K562 (cell line): ENCODE results near the gene ANXA3. TPM values are rescaled to one million over a fixed set of nuclear protein-coding genes. Genes with fewer than 3 reads are reported as not detected.

Experiments
- BCOR ChIP-seq: fragments of 450-650 bp; IDR thresholded peaks from 2 replicates; pipeline ENCODE4 v1.6.1; 2016
- BRD9 ChIP-seq: fragments of 450-650 bp; IDR thresholded peaks from 2 replicates; pipeline ENCODE4 v1.6.1; 2018; ENCODE audit warnings: low read depth; ENCODE audit not compliant: partially characterized antibody
- CAMTA2 ChIP-seq: fragments of 250-450 bp; sonication (Bioruptor Pico); conservative IDR thresholded peaks from 2 replicates; pipeline ENCODE4 v1.5.1; 2022
- CBFA2T2 ChIP-seq: fragments of 450-650 bp; conservative IDR thresholded peaks from 2 replicates; pipeline ENCODE4 v1.6.1; 2017; ENCODE audit warnings: mild to moderate bottlenecking
- CEBPB ChIP-seq: fragments of 450-650 bp; IDR thresholded peaks from 2 replicates; pipeline ENCODE4 v1.6.1; 2016; ENCODE audit warnings: missing genetic modification characterization, missing compliant biosample characterization
- DIDO1 ChIP-seq: fragments of 450-650 bp; IDR thresholded peaks from 2 replicates; pipeline ENCODE4 v1.6.1; 2016; ENCODE audit warnings: low read depth, missing biosample characterization, missing genetic modification characterization
- ETV1 ChIP-seq: fragments of 450-650 bp; conservative IDR thresholded peaks from 2 replicates; pipeline ENCODE4 v1.6.1; 2016; ENCODE audit warnings: missing genetic modification characterization, control low read depth, low read depth, missing compliant biosample characterization
- ETV6 ChIP-seq, 3 experiments: fragments of 150-350 bp in 1 of 3; sonication (generic) in 1 of 3; formaldehyde crosslinking in 1 of 3; IDR thresholded peaks; 2 replicates each; pipeline versions ENCODE4 v1.6.1 to v1.8.0; 2014 to 2022; ENCODE audit warnings: borderline replicate concordance in 2 of 3, low read depth in 2 of 3, antibody characterized with exemption in 1 of 3, low read length in 1 of 3, mild to moderate bottlenecking in 1 of 3, missing genetic modification reagents in 1 of 3
- GABPA ChIP-seq: fragments of 200-800 bp; sonication (Bioruptor generic); conservative IDR thresholded peaks from 2 replicates; pipeline ENCODE4 v1.6.1; 2016; ENCODE audit warnings: low read depth, missing genetic modification characterization, missing compliant biosample characterization
- GTF2A2 ChIP-seq: IDR thresholded peaks from 2 replicates; pipeline ENCODE4 v1.6.1; 2016; ENCODE audit warnings: mild to moderate bottlenecking, missing genetic modification characterization, missing compliant biosample characterization
- HDAC1 ChIP-seq, 2 experiments: fragments of 450-650 bp; IDR thresholded peaks; 2 replicates each; pipeline ENCODE4 v1.6.1; 2016 to 2017; ENCODE audit warnings: inconsistent platforms in 1 of 2, mild to moderate bottlenecking in 1 of 2, moderate library complexity in 1 of 2
- HMGN3 ChIP-seq: IDR thresholded peaks from 2 replicates; pipeline ENCODE4 v1.6.1; 2011; ENCODE audit warnings: borderline replicate concordance, low read depth, mild to moderate bottlenecking, mixed read lengths, low read length; ENCODE audit not compliant: insufficient read length; ENCODE audit errors: extremely low read depth
- KLF6 ChIP-seq: fragments of 250-450 bp; sonication (Bioruptor Pico); IDR thresholded peaks from 2 replicates; pipeline ENCODE4 v1.4.0; 2020; ENCODE audit warnings: mild to moderate bottlenecking, moderate library complexity, borderline replicate concordance
- MBD2 ChIP-seq: sonication (generic); IDR thresholded peaks from 2 replicates; pipeline ENCODE4 v1.6.1; 2016; ENCODE audit warnings: low read depth, borderline replicate concordance
- MEF2A ChIP-seq: IDR thresholded peaks from 2 replicates; pipeline ENCODE4 v1.6.1; 2011; ENCODE audit warnings: low read depth, mild to moderate bottlenecking, low read length, moderate library complexity; ENCODE audit not compliant: control insufficient read depth
- RBM14 ChIP-seq: fragments of 200-400 bp; formaldehyde crosslinking; IDR thresholded peaks from 2 replicates; pipeline ENCODE4 v1.6.1; 2018; ENCODE audit warnings: low read depth, mild to moderate bottlenecking, low read length, moderate library complexity, borderline replicate concordance; ENCODE audit not compliant: insufficient read depth
- SAP30 ChIP-seq: fragments of 200-600 bp; sonication (generic); IDR thresholded peaks from 2 replicates; pipeline ENCODE4 v1.6.1; 2012; ENCODE audit warnings: borderline replicate concordance, low read depth, mild to moderate bottlenecking, moderate library complexity, low read length, control low read depth, inconsistent platforms; ENCODE audit not compliant: insufficient read depth, poor library complexity, severe bottlenecking
- XRCC4 ChIP-seq: IDR thresholded peaks from one replicate; pipeline ENCODE4 v1.6.1; 2011; ENCODE audit not compliant: insufficient read depth, insufficient read length; ENCODE audit errors: extremely low read depth
- ZC3H4 ChIP-seq: sonication (generic); formaldehyde crosslinking; IDR thresholded peaks from 2 replicates; pipeline ENCODE4 v1.9.0; 2021; ENCODE audit warnings: missing genetic modification reagents, borderline replicate concordance
- ZKSCAN1 ChIP-seq: fragments of 150-350 bp; IDR thresholded peaks from 2 replicates; pipeline ENCODE4 v1.6.1; 2016; ENCODE audit warnings: low read depth, low read length
- ZNF668 ChIP-seq: fragments of 250-450 bp; sonication (Bioruptor Pico); IDR thresholded peaks from 2 replicates; pipeline ENCODE4 v1.8.0; 2022; ENCODE audit warnings: mild to moderate bottlenecking, inconsistent platforms
- polyA plus RNA-seq, 8 experiments: library from polyadenylated mRNA; depleted of rRNA in 4 of 8; stranded (reverse) in 5 of 8; unstranded in 3 of 8; fragments of >200 nt; fragmentation: Nextera tagmentation in 2 of 8; fragmentation: Illumina TruSeq in 1 of 8; extraction: Ambion mirVana in 2 of 8; extraction: Trizol in 1 of 8; gene quantifications; 2 replicates each; pipeline versions ENCODE4 v1.2.1 to v1.2.3, GENCODE V29; 2011 to 2014; ENCODE audit warnings: inconsistent platforms in 1 of 8, missing spikeins in 1 of 8
- total RNA-seq, 7 experiments: library from RNA; depleted of rRNA in 6 of 7; stranded (reverse); fragments of >200 nt in 6 of 7; fragmentation: Illumina TruSeq in 2 of 7; extraction: Trizol in 2 of 7; gene quantifications; 2 replicates each; pipeline versions ENCODE4 v1.2.1 to v1.2.3, GENCODE V29; 2011 to 2021; ENCODE audit warnings: low replicate concordance in 1 of 7
- TF ChIP-seq, protein P1 (sequence below): sonication (generic); formaldehyde crosslinking; IDR thresholded peaks from 2 replicates; pipeline ENCODE4 v1.8.1; 2023; ENCODE audit warnings: mild to moderate bottlenecking, missing genetic modification reagents, moderate library complexity
- TF ChIP-seq, protein P2 (sequence below): sonication (generic); formaldehyde crosslinking; IDR thresholded peaks from 2 replicates; pipeline ENCODE4 v1.8.0; 2022; ENCODE audit warnings: mild to moderate bottlenecking, low read depth, missing genetic modification reagents
- TF ChIP-seq, protein P3 (sequence below): fragments of 450-650 bp; IDR thresholded peaks from 2 replicates; pipeline ENCODE4 v1.6.1; 2016; ENCODE audit warnings: missing biosample characterization, missing genetic modification characterization

Gene ANXA3
- total and polyA plus RNA-seq, 9 of the 15 experiments (the other 6 are each of a cell fraction or from before 2014, with no cell fraction given), result 6.3 to 15.5 (median 9.8) TPM

DNA sequence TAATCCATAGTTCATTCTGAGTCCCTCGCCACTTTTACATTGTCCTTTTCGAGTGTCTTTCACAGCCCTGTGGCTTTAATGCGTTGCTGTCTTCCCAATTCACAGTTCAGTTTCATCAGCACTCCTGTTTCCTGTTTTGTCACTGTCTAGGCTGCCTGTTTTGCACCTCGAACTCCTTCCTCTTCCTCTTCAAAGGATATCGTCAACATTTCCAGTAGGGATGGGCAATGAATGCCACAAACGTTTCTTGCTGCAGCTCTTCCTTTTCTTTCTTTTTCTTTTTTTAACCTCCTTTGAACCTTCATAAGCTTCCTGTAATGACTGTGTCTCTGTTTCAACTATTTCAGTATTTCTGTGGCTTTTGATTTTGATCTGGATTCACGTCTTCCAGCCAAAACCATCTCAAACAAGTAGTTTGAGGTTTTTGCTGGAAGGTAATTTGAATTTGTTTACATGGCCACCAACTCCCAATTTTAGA is 105.4 kb downstream of the ANXA3 start (continued):
- TF ChIP-seq MEF2A, result no peak
- no peak for TF ChIP-seq XRCC4
- TF ChIP-seq BCOR, result peak; percentile 85; the same call in 1 of the 2 replicates
- TF ChIP-seq ETV1 (tag), result peak; percentile 79
- no peak for TF ChIP-seq GTF2A2
- TF ChIP-seq, protein P1, sequence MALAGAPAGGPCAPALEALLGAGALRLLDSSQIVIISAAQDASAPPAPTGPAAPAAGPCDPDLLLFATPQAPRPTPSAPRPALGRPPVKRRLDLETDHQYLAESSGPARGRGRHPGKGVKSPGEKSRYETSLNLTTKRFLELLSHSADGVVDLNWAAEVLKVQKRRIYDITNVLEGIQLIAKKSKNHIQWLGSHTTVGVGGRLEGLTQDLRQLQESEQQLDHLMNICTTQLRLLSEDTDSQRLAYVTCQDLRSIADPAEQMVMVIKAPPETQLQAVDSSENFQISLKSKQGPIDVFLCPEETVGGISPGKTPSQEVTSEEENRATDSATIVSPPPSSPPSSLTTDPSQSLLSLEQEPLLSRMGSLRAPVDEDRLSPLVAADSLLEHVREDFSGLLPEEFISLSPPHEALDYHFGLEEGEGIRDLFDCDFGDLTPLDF (CRISPR knock-in tag), result no peak
- peak; percentile 39; the same call in 1 of the 2 replicates for TF ChIP-seq ZNF668
- peak in 1 of 2 experiments; percentile 60; a peak in 2 of 4 replicates for TF ChIP-seq HDAC1 (IDR thresholded peaks at IDR 0.05)
- no peak for TF ChIP-seq SAP30
- no peak for TF ChIP-seq KLF6 (CRISPR knock-in tag)
- TF ChIP-seq RBM14, result no peak
- no peak for TF ChIP-seq ZKSCAN1
- TF ChIP-seq CEBPB (tag), result no peak
- TF ChIP-seq GABPA (tag), result peak; percentile 64
- TF ChIP-seq CBFA2T2, result no peak
- no peak for TF ChIP-seq DIDO1 (tag)
- no peak for TF ChIP-seq HMGN3
- TF ChIP-seq, protein P2, sequence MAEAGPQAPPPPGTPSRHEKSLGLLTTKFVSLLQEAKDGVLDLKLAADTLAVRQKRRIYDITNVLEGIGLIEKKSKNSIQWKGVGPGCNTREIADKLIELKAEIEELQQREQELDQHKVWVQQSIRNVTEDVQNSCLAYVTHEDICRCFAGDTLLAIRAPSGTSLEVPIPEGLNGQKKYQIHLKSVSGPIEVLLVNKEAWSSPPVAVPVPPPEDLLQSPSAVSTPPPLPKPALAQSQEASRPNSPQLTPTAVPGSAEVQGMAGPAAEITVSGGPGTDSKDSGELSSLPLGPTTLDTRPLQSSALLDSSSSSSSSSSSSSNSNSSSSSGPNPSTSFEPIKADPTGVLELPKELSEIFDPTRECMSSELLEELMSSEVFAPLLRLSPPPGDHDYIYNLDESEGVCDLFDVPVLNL (CRISPR knock-in tag), result no peak
- peak; percentile 94 for TF ChIP-seq BRD9
- no peak for TF ChIP-seq ZC3H4 (CRISPR knock-in tag)
- TF ChIP-seq, protein P3, sequence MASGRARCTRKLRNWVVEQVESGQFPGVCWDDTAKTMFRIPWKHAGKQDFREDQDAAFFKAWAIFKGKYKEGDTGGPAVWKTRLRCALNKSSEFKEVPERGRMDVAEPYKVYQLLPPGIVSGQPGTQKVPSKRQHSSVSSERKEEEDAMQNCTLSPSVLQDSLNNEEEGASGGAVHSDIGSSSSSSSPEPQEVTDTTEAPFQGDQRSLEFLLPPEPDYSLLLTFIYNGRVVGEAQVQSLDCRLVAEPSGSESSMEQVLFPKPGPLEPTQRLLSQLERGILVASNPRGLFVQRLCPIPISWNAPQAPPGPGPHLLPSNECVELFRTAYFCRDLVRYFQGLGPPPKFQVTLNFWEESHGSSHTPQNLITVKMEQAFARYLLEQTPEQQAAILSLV (tag), result no peak
- peak; percentile 69 to 83; a peak in 1 of 4 replicates for TF ChIP-seq ETV6 (IDR thresholded peaks at IDR 0.05; ENCODE audit: borderline replicate concordance in 1 of 2, low read depth in 2 of 2, low read length in 1 of 2)
- no peak for TF ChIP-seq ETV6 (CRISPR knock-in tag; IDR thresholded peaks at IDR 0.05; ENCODE audit: borderline replicate concordance)
- TF ChIP-seq MBD2, result no peak
- TF ChIP-seq CAMTA2, result no peak
